Thymus (tissue), 11 donors: ENCODE measurements around the gene BTBD7. TPM values are rescaled to one million over a fixed set of nuclear protein-coding genes. Genes with fewer than 3 reads are reported as not detected.

Experiments used
- DNase-seq, 9 donors: peaks; one replicate each; pipeline ENCODE4 v3.0.0-alpha.2; 2013; ENCODE audit warnings: low spot score in 9 of 9, low read depth in 6 of 9, missing footprints in 1 of 9
- H3K27ac ChIP-seq, 2 donors: one replicate each; pipeline ENCODE4 v1.5.1; 2013; ENCODE audit warnings: control low read depth in 1 of 2, low read depth in 1 of 2, low read length in 1 of 2, mild to moderate bottlenecking in 1 of 2, moderate library complexity in 1 of 2
- H3K27me3 ChIP-seq, 2 donors: one replicate each; pipeline ENCODE4 v1.5.1; 2013; ENCODE audit warnings: low read length in 1 of 2; ENCODE audit not compliant: control insufficient read depth in 2 of 2, insufficient read depth in 1 of 2
- H3K36me3 ChIP-seq, 2 donors: one replicate each; pipeline ENCODE4 v1.5.1; 2013; ENCODE audit warnings: low read length in 1 of 2, mild to moderate bottlenecking in 1 of 2, moderate library complexity in 1 of 2; ENCODE audit not compliant: control insufficient read depth in 2 of 2, insufficient read depth in 2 of 2
- H3K4me1 ChIP-seq, 2 donors: one replicate each; pipeline ENCODE4 v1.5.1; 2013; ENCODE audit warnings: low read length in 2 of 2; ENCODE audit not compliant: control insufficient read depth in 2 of 2, insufficient read depth in 2 of 2
- H3K4me3 ChIP-seq, 2 donors: one replicate each; pipeline ENCODE4 v1.5.1; 2013; ENCODE audit warnings: low read length in 2 of 2, control low read depth in 1 of 2, mild to moderate bottlenecking in 1 of 2
- H3K9me3 ChIP-seq, 2 donors: one replicate each; pipeline ENCODE4 v1.5.1; 2013; ENCODE audit warnings: low read length in 1 of 2, mild to moderate bottlenecking in 1 of 2; ENCODE audit not compliant: control insufficient read depth in 2 of 2, insufficient read depth in 1 of 2
- WGBS: extraction: QIAGEN DNeasy Blood & Tissue Kit; methylation state at CpG from one replicate; pipeline ENCODE4 v1.1.7; 2013; 5-methylcytosine and 5-hydroxymethylcytosine counted together
- polyA plus RNA-seq: library from polyadenylated mRNA; stranded (reverse); fragments of 200-250 nt; gene quantifications from one replicate; pipeline ENCODE4 v1.2.3, GENCODE V29; 2013
- total RNA-seq: library from RNA; stranded (reverse); fragments of 120-200 nt; gene quantifications from one replicate; pipeline ENCODE4 v1.2.4, GENCODE V29; 2013
- donor health status: healthy.

The BTBD7 gene
- total and polyA plus RNA-seq, 2 donors, result 8.4 to 10.5 TPM

DNA sequence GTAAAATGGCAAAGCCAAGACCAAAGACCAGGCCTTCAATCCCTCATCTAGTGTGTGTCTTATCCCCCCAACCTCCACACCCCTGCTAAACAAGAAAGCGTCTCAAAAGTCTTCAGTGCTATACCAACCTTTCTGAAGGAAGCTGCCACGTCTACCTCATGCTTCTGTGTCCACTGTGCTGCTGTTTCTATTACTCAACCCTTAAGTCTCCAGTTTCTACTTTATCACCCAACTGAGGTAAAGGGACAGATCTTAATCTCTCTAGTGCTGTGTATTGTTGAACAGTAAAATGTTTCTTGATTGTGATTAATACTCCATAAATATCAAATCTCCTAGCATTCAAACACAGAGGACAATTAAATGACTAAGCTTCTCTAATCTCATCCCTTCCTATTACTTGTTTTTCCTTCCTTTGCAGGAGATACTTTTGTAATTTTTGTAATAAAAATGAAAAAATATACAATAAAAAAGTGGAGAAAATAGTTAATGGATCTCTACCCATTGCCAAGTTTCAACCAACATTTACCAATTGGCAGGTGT is 23.3 kb downstream of the BTBD7 start:
- no peaks in the 10 kb centered on the region for H3K4me1 ChIP-seq
- DNase-seq, result no peak
- H3K27ac ChIP-seq, result no peak overlapping the region
- H3K9me3 ChIP-seq, result no peaks in the 10 kb centered on the region
- H3K27me3 ChIP-seq, result no peaks in the 10 kb centered on the region
- WGBS, result 96% methylated on average over 2 of the region's 2 CpGs
- H3K4me3 ChIP-seq, result no peak overlapping the region
- no peaks in the 10 kb centered on the region for H3K36me3 ChIP-seq

DNA sequence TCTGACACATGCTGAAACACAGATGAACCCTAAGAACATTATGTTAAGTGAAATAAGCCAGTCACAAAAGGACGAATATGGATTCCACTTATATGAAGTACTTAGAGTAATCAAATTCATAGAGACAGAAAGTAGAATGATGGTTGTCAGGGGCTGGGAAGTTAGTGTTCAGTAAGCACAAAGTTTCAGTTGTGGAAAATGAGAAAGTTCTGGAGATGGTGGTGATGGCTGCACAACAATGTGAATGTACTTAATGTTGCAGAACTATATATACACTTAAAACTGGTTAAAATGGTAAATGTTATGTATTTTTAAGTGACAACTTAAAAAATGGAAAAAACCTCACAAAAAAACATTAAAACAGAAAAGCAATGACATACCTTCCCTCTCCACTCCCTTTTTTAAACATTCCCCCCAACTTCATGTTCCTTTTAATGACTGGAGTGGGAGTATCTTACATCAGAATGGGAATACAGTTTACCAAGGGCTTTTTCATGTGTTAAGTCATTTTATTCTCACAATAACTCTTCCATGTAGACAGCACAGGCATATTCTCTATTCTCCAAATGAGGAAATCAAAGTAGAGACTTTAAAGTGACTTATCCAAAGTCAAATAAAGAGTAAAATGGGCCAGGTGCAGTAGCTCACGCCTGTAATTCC is 24.0 kb downstream of the BTBD7 start:
- no peak for DNase-seq
- no peaks in the 10 kb centered on the region for H3K27me3 ChIP-seq
- H3K4me1 ChIP-seq, result no peaks in the 10 kb centered on the region
- WGBS, result 96% methylated on average over 2 of the region's 2 CpGs
- H3K4me3 ChIP-seq, result no peak overlapping the region
- no peak overlapping the region for H3K27ac ChIP-seq
- no peaks in the 10 kb centered on the region for H3K9me3 ChIP-seq
- H3K36me3 ChIP-seq, result no peaks in the 10 kb centered on the region

DNA sequence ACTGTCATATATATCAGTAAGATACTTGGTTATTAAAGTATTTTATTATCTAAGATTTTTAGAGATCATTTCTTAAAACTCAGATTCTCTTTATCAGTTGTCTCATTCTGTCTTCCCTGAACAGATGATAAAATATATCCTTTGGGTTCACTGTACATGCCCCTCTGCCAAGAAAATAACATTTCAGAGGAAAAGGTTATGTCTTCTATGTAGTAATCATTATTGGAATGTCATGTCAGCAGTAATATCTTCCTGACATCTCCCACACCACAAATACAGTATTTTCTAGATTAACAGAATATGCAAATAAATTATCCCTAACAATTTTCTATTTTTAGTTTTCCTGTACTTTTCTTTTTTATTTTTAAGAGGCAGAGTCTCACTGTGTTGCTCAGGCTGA is 26.0 kb downstream of the BTBD7 start:
- no peak overlapping the region for H3K4me3 ChIP-seq
- H3K27ac ChIP-seq, result no peak overlapping the region
- no peak for DNase-seq
- no peaks in the 10 kb centered on the region for H3K27me3 ChIP-seq
- no peaks in the 10 kb centered on the region for H3K9me3 ChIP-seq
- H3K36me3 ChIP-seq, result no peaks in the 10 kb centered on the region
- no peaks in the 10 kb centered on the region for H3K4me1 ChIP-seq

DNA sequence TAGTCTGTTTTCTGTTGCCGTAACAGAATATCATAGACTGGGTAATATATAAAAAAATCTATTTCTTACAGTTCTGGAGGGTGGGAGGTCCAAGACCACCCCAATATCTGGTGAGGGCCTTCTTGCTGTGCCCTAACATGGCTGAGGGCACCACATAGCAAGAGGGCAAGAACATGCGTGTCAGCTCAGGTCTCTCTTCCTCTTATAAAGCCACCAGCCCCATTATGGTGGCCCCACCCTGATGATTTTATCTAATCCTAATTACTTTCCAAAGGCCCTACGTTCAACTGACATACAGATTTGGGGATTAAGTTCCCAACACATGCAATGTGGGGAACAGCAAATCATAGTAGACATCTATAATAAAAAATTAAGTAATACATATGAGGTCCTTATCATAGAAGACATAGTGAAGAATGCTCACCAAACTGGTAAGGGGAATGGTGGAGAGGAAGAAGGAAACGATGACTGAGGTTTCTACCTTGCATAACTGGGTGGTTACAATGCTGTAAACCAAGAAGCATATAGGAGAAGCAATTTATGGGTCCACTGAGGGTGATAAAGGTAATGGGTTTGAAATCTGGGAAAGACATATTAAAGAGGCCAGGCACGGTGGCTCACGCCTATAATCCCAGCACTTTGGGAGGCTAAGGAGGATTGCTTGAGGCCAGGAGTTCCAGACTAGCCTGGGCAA is 27.0 kb downstream of the BTBD7 start:
- Histone ChIP-seq H3K27me3 (no peaks in the 10 kb centered on the region), H3K27ac (no peak overlapping the region), H3K36me3 (no peaks in the 10 kb centered on the region), H3K4me3 (no peak overlapping the region), H3K4me1 (no peaks in the 10 kb centered on the region), H3K9me3 (no peaks in the 10 kb centered on the region)
- WGBS, result 96% methylated on average over 6 of the region's 6 CpGs
- DNase-seq, result no peak

DNA sequence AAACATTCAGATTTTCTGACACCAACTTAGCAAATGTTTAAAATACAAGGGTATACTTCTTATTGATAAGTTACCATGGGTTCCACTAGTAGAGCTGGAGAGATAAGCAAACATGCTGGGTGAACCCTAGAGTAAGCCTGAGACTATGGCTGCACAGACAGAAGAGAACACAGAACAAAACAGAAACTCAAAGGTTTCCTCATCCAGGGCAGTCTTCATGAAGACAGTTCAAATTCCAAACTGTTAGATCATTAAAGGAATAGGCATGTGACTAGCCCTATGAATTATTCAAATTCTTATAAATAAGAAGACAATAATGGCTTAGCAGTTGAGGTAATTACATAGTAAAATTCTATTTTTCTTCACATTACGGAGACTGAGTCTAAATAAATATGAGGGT is 28.1 kb downstream of the BTBD7 start:
- H3K4me1 ChIP-seq, result no peaks in the 10 kb centered on the region
- no peaks in the 10 kb centered on the region for H3K36me3 ChIP-seq
- no peaks in the 10 kb centered on the region for H3K27me3 ChIP-seq
- no peak overlapping the region for H3K4me3 ChIP-seq
- 100% methylated on average over 1 of the region's 1 CpG for WGBS
- H3K27ac ChIP-seq, result no peak overlapping the region
- H3K9me3 ChIP-seq, result no peaks in the 10 kb centered on the region
- no peak for DNase-seq

DNA sequence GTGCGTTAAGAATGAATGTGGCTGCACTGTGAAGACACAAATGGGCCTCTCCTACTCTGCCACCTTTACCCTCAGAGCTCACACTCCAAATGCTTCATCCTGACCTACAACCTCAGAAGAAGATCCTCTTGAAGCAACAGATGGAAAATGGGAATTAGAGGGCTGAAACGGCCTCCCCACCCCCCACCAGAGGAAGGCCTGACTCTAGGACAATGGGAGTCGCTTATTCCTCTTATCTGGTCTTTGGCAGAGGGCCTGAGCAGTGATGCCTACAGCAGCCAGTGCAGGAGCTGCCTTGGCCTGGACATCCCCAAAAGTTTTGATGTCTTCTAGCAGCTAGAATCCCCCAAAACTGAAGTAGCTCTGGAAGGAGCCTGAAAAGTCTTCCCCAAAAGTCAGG is 29.2 kb downstream of the BTBD7 start:
- DNase-seq, result no peak
- 94% methylated on average over 3 of the region's 3 CpGs for WGBS

DNA sequence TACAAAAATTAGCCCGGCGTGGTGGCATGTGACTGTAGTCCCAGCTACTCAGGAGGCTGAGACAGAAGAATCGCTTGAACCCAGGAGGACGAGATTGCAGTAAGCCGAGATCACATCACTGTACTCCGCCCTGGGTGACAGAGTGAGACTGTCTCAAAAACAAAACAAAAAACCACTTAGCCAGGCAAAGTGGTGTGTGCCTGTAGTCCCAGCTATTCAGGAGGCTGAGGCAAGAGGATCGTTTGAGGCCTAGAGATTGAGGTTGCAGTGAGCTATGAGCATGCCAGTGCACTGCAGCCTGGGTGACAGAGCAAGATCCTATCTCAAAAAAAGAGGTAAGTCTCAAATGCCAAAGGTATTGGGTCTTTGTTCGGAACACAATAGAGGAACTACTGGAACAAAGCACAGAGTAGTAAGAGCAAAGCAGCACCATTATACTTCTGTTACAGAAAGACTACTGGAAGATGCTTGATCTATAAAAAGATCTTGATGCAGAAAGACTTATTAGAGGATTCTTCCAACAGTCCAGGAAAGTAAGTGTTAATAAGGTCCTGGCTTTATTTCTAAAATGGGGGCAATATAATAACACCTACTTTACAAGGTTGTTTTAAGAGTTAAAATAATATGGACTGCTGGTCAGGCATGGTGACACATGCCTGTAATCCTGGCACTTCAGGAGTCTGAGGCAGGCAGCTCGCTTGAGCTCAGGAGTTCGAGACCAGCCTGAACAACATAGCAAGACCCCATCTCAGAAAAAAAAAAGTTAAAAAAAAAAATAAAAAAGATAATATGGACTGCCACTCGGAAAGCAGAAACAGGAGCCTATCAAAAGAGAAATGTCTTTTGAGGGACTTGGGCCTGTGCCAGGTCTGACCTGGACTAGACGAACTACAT is 29.9 kb downstream of the BTBD7 start:
- Histone ChIP-seq H3K4me1 (no peaks in the 10 kb centered on the region), H3K27me3 (no peaks in the 10 kb centered on the region), H3K4me3 (no peak overlapping the region), H3K36me3 (no peaks in the 10 kb centered on the region), H3K9me3 (no peaks in the 10 kb centered on the region), H3K27ac (no peak overlapping the region)
- DNase-seq, result no peak
- 97% methylated on average over 12 of the region's 12 CpGs for WGBS

More for the DNA sequence above, 29.2 kb downstream of the BTBD7 start:
- no peaks in the 10 kb centered on the region for H3K4me1 ChIP-seq
- no peak overlapping the region for H3K27ac ChIP-seq
- H3K27me3 ChIP-seq, result no peaks in the 10 kb centered on the region
- H3K36me3 ChIP-seq, result no peaks in the 10 kb centered on the region
- no peak overlapping the region for H3K4me3 ChIP-seq
- H3K9me3 ChIP-seq, result no peaks in the 10 kb centered on the region

DNA sequence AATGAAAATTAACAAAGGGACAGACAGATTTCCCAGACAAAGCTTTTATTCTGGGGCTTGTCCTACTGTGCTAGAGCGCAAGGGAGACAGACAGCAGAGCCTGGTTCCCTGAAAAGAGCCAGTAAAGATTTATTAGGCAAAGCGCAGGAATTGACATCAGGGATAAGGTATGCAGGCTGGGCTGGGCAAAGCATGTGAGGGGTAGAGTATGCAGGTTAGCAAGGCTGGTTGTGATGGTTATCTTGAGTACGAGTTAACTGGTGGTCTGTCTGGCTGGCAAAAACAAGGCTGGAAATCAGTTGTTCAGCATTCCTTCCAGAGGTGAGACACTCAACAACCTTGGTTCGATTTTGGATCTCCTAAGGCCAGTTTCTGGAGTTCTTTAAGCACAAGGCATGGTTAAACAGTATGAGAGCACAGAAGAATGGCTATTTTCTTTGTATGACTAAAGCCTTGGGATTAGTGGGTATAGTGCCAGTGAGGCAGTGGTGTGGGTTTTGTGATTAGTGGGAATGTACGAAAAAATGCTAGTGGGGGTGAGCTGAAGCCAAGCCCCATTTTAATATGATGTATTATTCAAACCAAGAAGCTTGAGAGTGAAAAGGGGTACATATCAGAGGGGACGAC is 30.9 kb downstream of the BTBD7 start:
- Histone ChIP-seq H3K27me3 (no peaks in the 10 kb centered on the region), H3K27ac (no peak overlapping the region), H3K9me3 (no peaks in the 10 kb centered on the region), H3K36me3 (no peaks in the 10 kb centered on the region), H3K4me3 (no peak overlapping the region), H3K4me1 (no peaks in the 10 kb centered on the region)
- 97% methylated on average over 6 of the region's 6 CpGs for WGBS
- no peak for DNase-seq
